NCI-H1048 (cell line): ENCODE data around the gene SBF2.
A peak's percentile ranks its signal among the peaks of the same experiment; 100 is the strongest.

Source experiments
- DNase-seq: peaks from one replicate; lab custom pipeline; 2025; lab: John Stamatoyannopoulos, UW

The SBF2 gene

GRCh38 chr11:10293423-10294289, at the start of gene SBF2:
Gene SBF2, minus strand, starts transcription at chr11:10294219. Its CDS starts 150 bp downstream, at chr11:10294069.
- peak; percentile 78 for DNase-seq

- no peak for DNase-seq
These were observed 44.3 kb upstream of the SBF2 start for GRCh38 chr11:10338287-10338686.

- no peak for DNase-seq
These were observed 39.5 kb upstream of the SBF2 start for GRCh38 chr11:10333490-10333889.

GRCh38 chr11:10331548-10332289, 37.7 kb upstream of the SBF2 start:
- no peak for DNase-seq

- no peak for DNase-seq
These were observed 35.9 kb upstream of the SBF2 start for GRCh38 chr11:10329935-10330334.

GRCh38 chr11:10329356-10329755, 35.3 kb upstream of the SBF2 start:
- no peak for DNase-seq

GRCh38 chr11:10328314-10329098, 34.5 kb upstream of the SBF2 start:
- DNase-seq, result no peak

- peak; percentile 14 for DNase-seq
These were observed 33.2 kb upstream of the SBF2 start for GRCh38 chr11:10327254-10327653.

- no peak for DNase-seq
These were observed 32.3 kb upstream of the SBF2 start for GRCh38 chr11:10326012-10326964.

- DNase-seq, result no peak
These were observed 31.4 kb upstream of the SBF2 start for GRCh38 chr11:10325277-10326011.

- DNase-seq, result no peak
These were observed 30.5 kb upstream of the SBF2 start for GRCh38 chr11:10324474-10324873.

GRCh38 chr11:10323793-10324170, 29.8 kb upstream of the SBF2 start:
- DNase-seq, result no peak

- no peak for DNase-seq
These were observed 29.1 kb upstream of the SBF2 start for GRCh38 chr11:10322830-10323792.

GRCh38 chr11:10322401-10322800, 28.4 kb upstream of the SBF2 start:
- no peak for DNase-seq

- no peak for DNase-seq
These were observed 26.9 kb upstream of the SBF2 start for GRCh38 chr11:10320736-10321465.

GRCh38 chr11:10319702-10320558, 25.9 kb upstream of the SBF2 start:
- DNase-seq, result no peak

- no peak for DNase-seq
These were observed 24.4 kb upstream of the SBF2 start for GRCh38 chr11:10318527-10318802.
